GM23338 (cell line): ENCODE results near the gene CD300C. TPM values are rescaled to one million over a fixed set of nuclear protein-coding genes. Genes with fewer than 3 reads are reported as not detected.

Experiments
- EZH2phosphoT487 ChIP-seq: fragments of 200-600 bp; sonication (generic); IDR thresholded peaks from one replicate; pipeline ENCODE4 v1.8.1; 2018; ENCODE audit warnings: antibody characterized with exemption; ENCODE audit not compliant: unreplicated experiment
- JUNB ChIP-seq: IDR thresholded peaks from one replicate; pipeline ENCODE4 v1.6.1; 2016; ENCODE audit warnings: antibody characterized with exemption; ENCODE audit not compliant: unreplicated experiment
- NANOG ChIP-seq: IDR thresholded peaks from 2 replicates; pipeline ENCODE4 v1.6.1; 2016; ENCODE audit warnings: antibody characterized with exemption, borderline replicate concordance
- POLR2AphosphoS5 ChIP-seq: IDR thresholded peaks from 2 replicates; pipeline ENCODE4 v1.6.1; 2016; ENCODE audit warnings: antibody characterized with exemption, low read depth
- REST ChIP-seq: IDR thresholded peaks from one replicate; pipeline ENCODE4 v1.6.1; 2018; ENCODE audit warnings: antibody characterized with exemption; ENCODE audit not compliant: unreplicated experiment
- ZNF114 ChIP-seq: fragments of 250-450 bp; sonication (Bioruptor Pico); IDR thresholded peaks from 2 replicates; pipeline ENCODE4 v1.5.0; 2020; ENCODE audit warnings: mild to moderate bottlenecking, moderate library complexity
- ZNF331 ChIP-seq: fragments of 250-450 bp; sonication (Bioruptor Pico); IDR thresholded peaks from 2 replicates; pipeline ENCODE4 v1.5.0; 2020; ENCODE audit warnings: low read depth, mild to moderate bottlenecking, moderate library complexity
- ZNF462 ChIP-seq: fragments of 250-450 bp; sonication (Bioruptor Pico); IDR thresholded peaks from 2 replicates; pipeline ENCODE4 v1.5.0; 2020; ENCODE audit warnings: mild to moderate bottlenecking, moderate library complexity
- polyA plus RNA-seq: library from polyadenylated mRNA; unstranded; fragments of >200 nt; fragmentation: Nextera tagmentation; extraction: Ambion mirVana; gene quantifications from 2 replicates; pipeline ENCODE4 v1.2.1, GENCODE V29; 2016
- total RNA-seq: library from RNA; depleted of rRNA; stranded (reverse); fragments of >200 nt; shearing (Covaris generic); gene quantifications from 2 replicates; pipeline ENCODE4 v1.2.3, GENCODE V29; 2014

Gene CD300C
- total and polyA plus RNA-seq, 2 experiments from 2014 or later = not detected

DNA sequence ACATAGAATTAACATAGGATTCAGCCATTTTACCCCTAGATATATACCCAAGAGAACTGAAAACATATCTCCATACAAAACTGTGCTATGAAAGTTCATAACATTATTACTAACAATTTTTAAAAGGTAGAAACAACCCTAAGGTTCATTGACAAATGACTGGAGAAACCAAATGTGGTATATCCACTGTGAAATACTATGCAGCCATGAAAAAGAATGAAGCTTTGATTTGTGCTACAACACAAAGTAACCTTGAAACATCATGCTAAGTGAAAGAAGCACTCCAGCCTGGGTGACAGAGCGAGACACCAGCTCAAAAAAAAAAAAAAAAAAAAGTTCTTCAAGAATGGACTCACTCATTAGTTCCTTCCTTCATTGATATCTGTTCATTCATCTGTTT lies 45.6 kb upstream of the CD300C start (continued):
- TF ChIP-seq ZNF462 (CRISPR knock-in tag) = no peak
- TF ChIP-seq ZNF114 (CRISPR knock-in tag) = no peak
- no peak for TF ChIP-seq REST
- TF ChIP-seq ZNF331 (CRISPR knock-in tag) = no peak
- no peak for TF ChIP-seq EZH2phosphoT487
- no peak for TF ChIP-seq NANOG
- TF ChIP-seq POLR2AphosphoS5 = no peak
- TF ChIP-seq JUNB = no peak
